ENCODE data around the gene HRH2. TPM values are rescaled to one million over a fixed set of nuclear protein-coding genes. Genes with fewer than 3 reads are reported as not detected.

Gene HRH2
- total RNA-seq, 3 donors from 2014 or later (not counting 1 experiment from before 2014, with no cell fraction given), result 1.4 to 13.9 (median 3.1) TPM

GRCh38 chr5:175748650-175749049 lies 90.8 kb downstream of the HRH2 start:
- Mint-ChIP-seq H3K9me3 (no peaks in the 10 kb centered on the region), H3K27ac (no peak overlapping the region), H3K27me3 (ENCODE audit: low read depth in 2 of 2) (peaks cover 24 to 55% of the 10 kb centered on the region in 2 donors), H3K4me3 (no peak overlapping the region), H3K36me3 (no peaks in the 10 kb centered on the region), H3K4me1 (peaks cover 0 to 4% of the 10 kb centered on the region in 2 donors)
- no peaks in the 10 kb centered on the region for H3K27me3 ChIP-seq (ENCODE audit: control insufficient read depth, insufficient read depth, low read length)
- no peaks in the 10 kb centered on the region for H3K36me3 ChIP-seq (ENCODE audit: control insufficient read depth, insufficient read depth, low read length)
- H3K4me3 ChIP-seq (ENCODE audit: low read length), result no peak overlapping the region
- TF ChIP-seq, protein P1, sequence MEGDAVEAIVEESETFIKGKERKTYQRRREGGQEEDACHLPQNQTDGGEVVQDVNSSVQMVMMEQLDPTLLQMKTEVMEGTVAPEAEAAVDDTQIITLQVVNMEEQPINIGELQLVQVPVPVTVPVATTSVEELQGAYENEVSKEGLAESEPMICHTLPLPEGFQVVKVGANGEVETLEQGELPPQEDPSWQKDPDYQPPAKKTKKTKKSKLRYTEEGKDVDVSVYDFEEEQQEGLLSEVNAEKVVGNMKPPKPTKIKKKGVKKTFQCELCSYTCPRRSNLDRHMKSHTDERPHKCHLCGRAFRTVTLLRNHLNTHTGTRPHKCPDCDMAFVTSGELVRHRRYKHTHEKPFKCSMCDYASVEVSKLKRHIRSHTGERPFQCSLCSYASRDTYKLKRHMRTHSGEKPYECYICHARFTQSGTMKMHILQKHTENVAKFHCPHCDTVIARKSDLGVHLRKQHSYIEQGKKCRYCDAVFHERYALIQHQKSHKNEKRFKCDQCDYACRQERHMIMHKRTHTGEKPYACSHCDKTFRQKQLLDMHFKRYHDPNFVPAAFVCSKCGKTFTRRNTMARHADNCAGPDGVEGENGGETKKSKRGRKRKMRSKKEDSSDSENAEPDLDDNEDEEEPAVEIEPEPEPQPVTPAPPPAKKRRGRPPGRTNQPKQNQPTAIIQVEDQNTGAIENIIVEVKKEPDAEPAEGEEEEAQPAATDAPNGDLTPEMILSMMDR (IDR thresholded peaks at IDR 0.05), result no peak
- intact Hi-C loops (cut with micrococcal nuclease), result no loop called here
- H3K27ac ChIP-seq (ENCODE audit: low read length), result no peak overlapping the region
- DNase-seq (no peak), ATAC-seq (no peak)
- no peaks in the 10 kb centered on the region for H3K4me1 ChIP-seq (ENCODE audit: control insufficient read depth, insufficient read depth, low read length)
- 77% methylated on average over 3 of the region's 3 CpGs for WGBS (ENCODE audit: insufficient coverage)
- no peaks in the 10 kb centered on the region for H3K9me3 ChIP-seq (ENCODE audit: control insufficient read depth, insufficient read depth, low read length)

- intact Hi-C loops (cut with micrococcal nuclease), result no loop called here
- 84% methylated on average over 4 of the region's 4 CpGs for WGBS (ENCODE audit: insufficient coverage)
- peaks cover 24 to 51% of the 10 kb centered on the region in 2 donors for H3K27me3 Mint-ChIP-seq (ENCODE audit: low read depth in 2 of 2)
Measured at GRCh38 chr5:175749591-175749990, 91.7 kb downstream of the HRH2 start.

GRCh38 chr5:175750511-175750931 lies 92.7 kb downstream of the HRH2 start:
- Histone ChIP-seq H3K36me3 (ENCODE audit: control insufficient read depth, insufficient read depth, low read length) (no peaks in the 10 kb centered on the region), H3K27ac (ENCODE audit: low read length) (no peak overlapping the region), H3K4me3 (ENCODE audit: low read length) (no peak overlapping the region), H3K9me3 (ENCODE audit: control insufficient read depth, insufficient read depth, low read length) (no peaks in the 10 kb centered on the region), H3K27me3 (ENCODE audit: control insufficient read depth, insufficient read depth, low read length) (no peaks in the 10 kb centered on the region), H3K4me1 (ENCODE audit: control insufficient read depth, insufficient read depth, low read length) (no peaks in the 10 kb centered on the region)
- no peaks in the 10 kb centered on the region for H3K9me3 Mint-ChIP-seq
- TF ChIP-seq, protein P1 (IDR thresholded peaks at IDR 0.05), result no peak
- no peak overlapping the region for H3K27ac Mint-ChIP-seq
- DNase-seq, result no peak
- WGBS (ENCODE audit: insufficient coverage), result 49% methylated on average over 11 of the region's 14 CpGs
- peaks cover 0 to 4% of the 10 kb centered on the region in 2 donors for H3K4me1 Mint-ChIP-seq
- peaks cover 28 to 55% of the 10 kb centered on the region in 2 donors for H3K27me3 Mint-ChIP-seq (ENCODE audit: low read depth in 2 of 2)
- ATAC-seq, result no peak
- H3K36me3 Mint-ChIP-seq, result no peaks in the 10 kb centered on the region
- no peak overlapping the region for H3K4me3 Mint-ChIP-seq
- intact Hi-C loops (cut with micrococcal nuclease), result no loop called here

More at GRCh38 chr5:175749591-175749990, 91.7 kb downstream of the HRH2 start:
- Mint-ChIP-seq H3K27ac (no peak overlapping the region), H3K36me3 (no peaks in the 10 kb centered on the region), H3K9me3 (no peaks in the 10 kb centered on the region), H3K4me3 (no peak overlapping the region), H3K4me1 (peaks cover 0 to 4% of the 10 kb centered on the region in 2 donors)
- H3K4me3 ChIP-seq (ENCODE audit: low read length), result no peak overlapping the region
- no peak overlapping the region for H3K27ac ChIP-seq (ENCODE audit: low read length)
- no peaks in the 10 kb centered on the region for H3K36me3 ChIP-seq (ENCODE audit: control insufficient read depth, insufficient read depth, low read length)
- ATAC-seq (no peak), DNase-seq (no peak)
- H3K4me1 ChIP-seq (ENCODE audit: control insufficient read depth, insufficient read depth, low read length), result no peaks in the 10 kb centered on the region
- TF ChIP-seq, protein P1 (IDR thresholded peaks at IDR 0.05), result no peak
- no peaks in the 10 kb centered on the region for H3K9me3 ChIP-seq (ENCODE audit: control insufficient read depth, insufficient read depth, low read length)
- no peaks in the 10 kb centered on the region for H3K27me3 ChIP-seq (ENCODE audit: control insufficient read depth, insufficient read depth, low read length)

- Mint-ChIP-seq H3K27ac (no peak overlapping the region), H3K4me3 (no peak overlapping the region), H3K4me1 (peaks cover 0 to 4% of the 10 kb centered on the region in 2 donors), H3K36me3 (no peaks in the 10 kb centered on the region), H3K27me3 (ENCODE audit: low read depth in 2 of 2) (peaks cover 27 to 50% of the 10 kb centered on the region in 2 donors), H3K9me3 (no peaks in the 10 kb centered on the region)
- Histone ChIP-seq H3K27ac (ENCODE audit: low read length) (no peak overlapping the region), H3K36me3 (ENCODE audit: control insufficient read depth, insufficient read depth, low read length) (no peaks in the 10 kb centered on the region), H3K4me1 (ENCODE audit: control insufficient read depth, insufficient read depth, low read length) (no peaks in the 10 kb centered on the region), H3K4me3 (ENCODE audit: low read length) (no peak overlapping the region), H3K27me3 (ENCODE audit: control insufficient read depth, insufficient read depth, low read length) (no peaks in the 10 kb centered on the region), H3K9me3 (ENCODE audit: control insufficient read depth, insufficient read depth, low read length) (no peaks in the 10 kb centered on the region)
- no peak for ATAC-seq
- 98% methylated on average over 5 of the region's 5 CpGs for WGBS (ENCODE audit: insufficient coverage)
- no peak for DNase-seq
- intact Hi-C loops (cut with micrococcal nuclease), result no loop called here
- TF ChIP-seq, protein P1 (IDR thresholded peaks at IDR 0.05), result no peak
Measured at GRCh38 chr5:175751369-175751768, 93.5 kb downstream of the HRH2 start.
